ACC112 (cell line): ENCODE results near the gene MGST1.

Experiments
- H2AFZ ChIP-seq: fragments of 200-600 bp; sonication (generic); one replicate; pipeline ENCODE4 v1.6.0; 2017; ENCODE audit warnings: antibody characterized with exemption, low read length; ENCODE audit not compliant: unreplicated experiment
- H3K27ac ChIP-seq: fragments of 200-600 bp; sonication (generic); 2 replicates; pipeline ENCODE4 v1.5.1; 2014; ENCODE audit warnings: low read depth, mild to moderate bottlenecking, antibody characterized with exemption, low read length, moderate library complexity
- H3K27me3 ChIP-seq: fragments of 200-600 bp; sonication (generic); 2 replicates; pipeline ENCODE4 v1.6.1; 2014; ENCODE audit warnings: mild to moderate bottlenecking, antibody characterized with exemption, low read length, moderate library complexity, mixed read lengths; ENCODE audit not compliant: insufficient read depth
- H3K36me3 ChIP-seq: fragments of 200-600 bp; sonication (generic); 2 replicates; pipeline ENCODE4 v1.6.1; 2016; ENCODE audit warnings: mild to moderate bottlenecking, antibody characterized with exemption, low read length, moderate library complexity, mixed read lengths; ENCODE audit not compliant: insufficient read depth
- H3K4me1 ChIP-seq: fragments of 200-600 bp; sonication (generic); one replicate; pipeline ENCODE4 v1.6.1; 2016; ENCODE audit warnings: low read length, mixed read lengths; ENCODE audit not compliant: insufficient read depth, unreplicated experiment, control insufficient read depth
- H3K4me3 ChIP-seq: fragments of 200-600 bp; sonication (generic); 2 replicates; pipeline ENCODE4 v1.5.1; 2014; ENCODE audit warnings: mild to moderate bottlenecking, low read depth, low read length
- H3K79me2 ChIP-seq: fragments of 200-600 bp; sonication (generic); one replicate; pipeline ENCODE4 v1.6.0; 2016; ENCODE audit warnings: low read length; ENCODE audit not compliant: control insufficient read depth, unreplicated experiment, insufficient read depth

The MGST1 gene

DNA sequence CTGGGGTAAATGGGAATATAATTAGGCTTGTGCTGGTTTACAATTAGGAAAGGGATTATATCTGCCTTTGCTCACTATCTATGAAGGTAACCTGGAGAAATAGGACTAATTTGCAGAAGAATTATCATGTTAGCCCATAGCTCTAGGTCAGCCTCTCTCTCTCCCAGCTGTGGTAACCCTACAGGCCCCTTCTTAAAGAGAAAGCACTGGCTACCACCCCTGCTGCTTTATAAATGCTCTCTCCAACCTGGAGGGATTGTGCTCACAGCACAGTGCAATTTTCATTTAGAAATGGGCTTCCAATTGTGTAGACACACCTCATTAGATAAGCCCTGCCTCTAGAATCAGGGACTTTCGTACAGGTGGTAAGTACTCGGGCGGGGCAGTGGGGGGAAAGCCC, 22.7 kb upstream of the MGST1 start:
- no peak overlapping the region for H3K27ac ChIP-seq
- H3K36me3 ChIP-seq, result no peaks in the 10 kb centered on the region
- H3K79me2 ChIP-seq, result no peaks in the 10 kb centered on the region
- no peak overlapping the region for H3K4me3 ChIP-seq
- H3K27me3 ChIP-seq, result no peaks in the 10 kb centered on the region
- H2AFZ ChIP-seq, result no peak overlapping the region
- peaks cover 12% of the 10 kb centered on the region for H3K4me1 ChIP-seq

DNA sequence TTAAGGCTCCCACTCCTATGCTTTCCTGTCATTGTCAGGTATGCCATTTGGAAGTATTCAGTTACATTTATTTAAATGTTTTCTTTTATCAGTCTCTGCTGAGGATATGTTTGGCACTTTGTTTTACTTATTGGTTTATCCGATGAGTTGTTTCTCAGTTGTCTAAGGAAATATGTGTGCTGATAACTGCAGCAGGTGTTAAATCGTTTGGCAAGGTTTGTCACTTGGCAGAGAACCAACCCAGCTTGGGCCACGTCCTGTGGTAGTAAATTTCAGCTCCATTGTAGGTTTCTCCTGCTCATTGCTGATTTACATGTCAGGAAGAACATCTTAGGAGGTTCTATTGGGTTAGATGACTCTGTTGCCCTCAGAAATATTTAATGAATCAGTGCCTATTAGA, 22.0 kb upstream of the MGST1 start:
- no peaks in the 10 kb centered on the region for H3K27me3 ChIP-seq

DNA sequence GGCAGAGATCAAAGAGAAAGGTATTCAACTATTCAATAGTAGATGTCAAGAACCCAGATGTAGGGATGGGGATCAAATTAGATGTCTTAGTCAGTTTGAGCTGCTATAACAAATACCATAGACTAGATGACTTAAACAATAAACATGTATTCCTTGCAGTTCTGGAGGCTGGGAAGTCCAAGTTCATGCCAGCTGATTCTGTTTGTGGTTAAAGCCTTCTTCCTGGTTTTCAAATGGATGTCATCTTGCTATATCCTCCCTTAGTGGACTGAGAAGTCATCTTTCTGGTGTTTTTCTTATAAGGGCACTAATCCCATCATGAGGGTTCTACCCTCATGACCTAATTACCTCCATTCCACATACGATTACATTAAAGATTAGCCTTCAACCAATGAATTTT, 19.5 kb upstream of the MGST1 start:
- no peak overlapping the region for H3K4me3 ChIP-seq
- no peaks in the 10 kb centered on the region for H3K27me3 ChIP-seq
- H3K27ac ChIP-seq, result no peak overlapping the region
- no peaks in the 10 kb centered on the region for H3K36me3 ChIP-seq
- H3K79me2 ChIP-seq, result no peaks in the 10 kb centered on the region
- H3K4me1 ChIP-seq, result peaks cover 7% of the 10 kb centered on the region
- H2AFZ ChIP-seq, result no peak overlapping the region

More for the DNA sequence above, 22.0 kb upstream of the MGST1 start:
- Histone ChIP-seq H2AFZ (no peak overlapping the region), H3K4me3 (no peak overlapping the region), H3K36me3 (no peaks in the 10 kb centered on the region), H3K4me1 (peaks cover 12% of the 10 kb centered on the region), H3K79me2 (no peaks in the 10 kb centered on the region), H3K27ac (no peak overlapping the region)

DNA sequence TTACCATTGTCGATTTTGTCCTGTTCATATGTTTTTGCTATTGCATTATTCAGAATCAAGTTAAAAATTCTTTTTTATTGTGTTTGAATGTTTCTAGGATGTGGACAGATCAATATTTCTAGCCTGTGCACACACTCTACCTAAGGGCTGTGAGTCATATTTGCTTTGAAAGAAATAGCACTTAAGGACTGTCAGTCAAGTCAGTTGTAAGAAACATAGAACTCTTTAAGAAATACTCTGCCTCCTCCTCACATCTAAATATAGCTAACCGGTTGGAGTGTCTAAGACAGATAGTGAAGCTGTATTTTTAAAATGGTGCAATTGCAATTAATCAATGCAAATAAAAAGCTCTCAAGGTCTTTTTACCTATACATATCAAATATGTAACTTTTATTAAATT, 17.9 kb upstream of the MGST1 start:
- Histone ChIP-seq H2AFZ (no peak overlapping the region), H3K4me1 (no peaks in the 10 kb centered on the region), H3K27me3 (no peaks in the 10 kb centered on the region), H3K79me2 (no peaks in the 10 kb centered on the region), H3K4me3 (no peak overlapping the region), H3K36me3 (no peaks in the 10 kb centered on the region), H3K27ac (no peak overlapping the region)

DNA sequence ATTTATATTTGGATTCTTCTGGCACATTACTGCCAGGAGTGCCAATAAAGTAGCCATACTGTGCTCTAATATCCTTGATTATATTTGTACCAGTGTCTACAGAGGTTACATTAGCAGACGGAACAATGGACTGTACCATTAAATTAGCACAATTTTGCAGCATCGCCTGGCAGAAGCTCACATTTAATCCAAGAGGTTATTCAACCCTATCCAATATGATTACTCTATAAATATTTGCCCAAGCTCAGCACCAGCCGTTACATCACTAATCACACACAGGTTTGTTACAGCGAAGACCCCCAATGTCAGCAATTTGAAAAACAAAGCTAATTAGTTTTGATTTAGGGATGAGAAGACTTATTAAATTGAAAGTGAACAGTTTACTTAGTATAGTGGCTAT, 16.9 kb upstream of the MGST1 start:
- no peaks in the 10 kb centered on the region for H3K79me2 ChIP-seq
- no peak overlapping the region for H2AFZ ChIP-seq
- H3K27me3 ChIP-seq, result no peaks in the 10 kb centered on the region
- no peaks in the 10 kb centered on the region for H3K4me1 ChIP-seq
- no peaks in the 10 kb centered on the region for H3K36me3 ChIP-seq
- no peak overlapping the region for H3K27ac ChIP-seq
- no peak overlapping the region for H3K4me3 ChIP-seq

DNA sequence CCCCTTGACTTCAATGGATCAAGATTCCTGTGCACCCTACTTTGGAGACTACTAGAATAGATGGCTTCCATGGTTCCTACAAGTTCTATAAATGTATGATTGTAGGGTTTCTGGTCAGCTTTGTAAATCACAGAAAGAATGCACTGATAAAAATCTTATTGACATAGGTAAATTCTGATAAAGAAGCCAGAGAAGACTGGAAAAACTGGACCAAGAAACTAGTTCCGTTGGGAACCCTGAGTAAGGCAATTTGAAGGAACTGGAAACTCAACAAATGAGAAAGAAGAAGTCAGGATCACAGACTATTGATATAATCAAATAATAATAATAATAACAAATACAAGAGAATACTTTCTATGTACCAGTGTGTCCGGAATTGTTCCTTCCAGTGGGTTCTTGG, 15.4 kb upstream of the MGST1 start:
- H3K4me1 ChIP-seq, result no peaks in the 10 kb centered on the region
- no peak overlapping the region for H3K4me3 ChIP-seq
- no peaks in the 10 kb centered on the region for H3K36me3 ChIP-seq
- no peaks in the 10 kb centered on the region for H3K27me3 ChIP-seq
- no peak overlapping the region for H2AFZ ChIP-seq
- no peak overlapping the region for H3K27ac ChIP-seq
- H3K79me2 ChIP-seq, result no peaks in the 10 kb centered on the region

DNA sequence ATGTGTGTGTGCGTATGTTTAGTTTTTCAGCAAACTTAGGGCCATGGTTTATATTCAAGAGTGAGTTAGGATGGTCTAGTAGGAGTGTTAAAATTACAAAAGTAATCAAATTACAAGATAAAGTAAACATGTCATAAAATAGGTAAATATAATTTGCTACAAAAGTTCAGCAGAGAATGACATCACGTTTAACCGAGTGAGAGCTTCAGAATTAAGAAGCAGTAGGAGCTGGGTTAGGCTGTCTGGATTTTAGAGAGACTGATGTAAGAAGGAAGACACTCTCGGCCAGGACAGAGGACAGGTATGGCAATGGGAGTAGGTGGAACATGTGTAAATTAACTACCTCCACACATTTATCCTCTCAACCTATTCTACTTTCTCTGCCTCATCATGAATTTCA, 11.6 kb upstream of the MGST1 start:
- Histone ChIP-seq H2AFZ (no peak overlapping the region), H3K4me3 (no peak overlapping the region), H3K27me3 (no peaks in the 10 kb centered on the region), H3K36me3 (no peaks in the 10 kb centered on the region), H3K4me1 (no peaks in the 10 kb centered on the region), H3K79me2 (no peaks in the 10 kb centered on the region), H3K27ac (no peak overlapping the region)

DNA sequence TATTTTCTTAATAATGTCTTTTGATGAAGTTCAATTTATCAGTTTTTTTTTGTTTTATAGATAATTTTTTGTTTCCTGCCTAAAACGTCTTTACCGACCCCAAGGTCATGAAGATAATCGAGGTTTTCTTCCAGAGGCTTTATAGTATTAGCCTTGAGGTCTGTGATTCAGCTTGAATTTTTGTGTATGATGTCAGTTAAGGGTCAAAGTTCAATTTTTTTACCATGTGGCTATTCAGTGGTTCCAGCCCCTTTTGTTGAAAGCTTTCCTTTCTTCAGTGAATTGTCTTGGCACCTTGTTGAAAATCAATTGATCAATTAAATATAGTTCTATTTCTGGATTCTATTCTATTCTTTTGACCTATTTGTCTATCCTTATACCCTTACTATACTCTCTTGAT, 3.2 kb upstream of the MGST1 start:
- H3K27me3 ChIP-seq, result no peaks in the 10 kb centered on the region
- H3K36me3 ChIP-seq, result no peaks in the 10 kb centered on the region
- peaks cover 19% of the 10 kb centered on the region for H3K4me1 ChIP-seq
- H3K4me3 ChIP-seq, result no peak overlapping the region
- peaks cover 18% of the 10 kb centered on the region for H3K79me2 ChIP-seq
- no peak overlapping the region for H2AFZ ChIP-seq
- peak overlapping the region; percentile 12; the same call in 1 of the 2 replicates for H3K27ac ChIP-seq

DNA sequence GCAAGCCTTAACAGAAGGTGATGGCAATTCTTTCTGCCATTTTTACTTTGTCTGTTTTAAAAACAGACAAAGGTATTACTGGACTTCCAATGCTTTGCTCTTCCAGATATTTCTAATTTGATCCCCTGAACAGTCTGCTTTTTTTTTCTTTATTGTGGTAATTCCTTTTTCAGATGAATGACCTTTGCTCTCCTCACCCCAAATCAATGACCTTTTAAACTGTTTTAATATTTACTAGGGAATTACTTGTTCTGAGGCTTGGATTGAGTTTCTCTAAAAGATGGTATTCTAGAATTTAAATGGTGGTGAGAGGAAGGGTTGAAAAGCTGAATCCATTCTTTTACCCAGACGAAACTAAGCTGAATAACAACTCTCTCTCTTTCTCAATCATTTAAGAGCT, 2.3 kb upstream of the MGST1 start:
- Histone ChIP-seq H3K4me1 (peaks cover 25% of the 10 kb centered on the region), H3K36me3 (no peaks in the 10 kb centered on the region), H3K27ac (no peak overlapping the region), H3K4me3 (no peak overlapping the region), H2AFZ (no peak overlapping the region), H3K79me2 (peaks cover 25% of the 10 kb centered on the region), H3K27me3 (no peaks in the 10 kb centered on the region)

DNA sequence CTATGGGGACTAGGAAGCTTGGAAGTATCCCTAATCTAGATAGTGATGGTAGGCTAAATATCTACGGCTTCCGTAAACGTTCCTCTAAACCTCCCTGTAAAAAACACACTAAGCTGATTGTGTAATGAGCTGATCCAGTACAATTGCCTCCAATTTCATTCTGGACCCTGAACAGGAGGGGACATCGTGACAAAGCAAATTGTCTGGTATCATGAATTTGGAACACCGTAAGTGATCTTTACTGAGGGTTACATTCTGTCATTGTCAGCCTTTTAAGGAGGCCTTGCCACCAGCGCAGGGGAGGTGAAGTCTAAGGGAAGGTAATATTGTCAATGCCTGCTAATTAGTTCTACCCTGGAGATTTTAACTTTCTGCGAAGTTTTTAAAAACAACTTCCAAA, 487 bp upstream of the MGST1 start:
- H2AFZ ChIP-seq, result peak overlapping the region; percentile 32
- peaks cover 43% of the 10 kb centered on the region for H3K79me2 ChIP-seq
- 0 out of 2 replicates have a peak, but pooled peaks cover 3% of the 10 kb centered on the region for H3K36me3 ChIP-seq
- H3K4me3 ChIP-seq, result peak overlapping the region; percentile 80
- peak overlapping the region; percentile 97 for H3K27ac ChIP-seq
- H3K27me3 ChIP-seq, result no peaks in the 10 kb centered on the region
- H3K4me1 ChIP-seq, result peaks cover 42% of the 10 kb centered on the region

DNA sequence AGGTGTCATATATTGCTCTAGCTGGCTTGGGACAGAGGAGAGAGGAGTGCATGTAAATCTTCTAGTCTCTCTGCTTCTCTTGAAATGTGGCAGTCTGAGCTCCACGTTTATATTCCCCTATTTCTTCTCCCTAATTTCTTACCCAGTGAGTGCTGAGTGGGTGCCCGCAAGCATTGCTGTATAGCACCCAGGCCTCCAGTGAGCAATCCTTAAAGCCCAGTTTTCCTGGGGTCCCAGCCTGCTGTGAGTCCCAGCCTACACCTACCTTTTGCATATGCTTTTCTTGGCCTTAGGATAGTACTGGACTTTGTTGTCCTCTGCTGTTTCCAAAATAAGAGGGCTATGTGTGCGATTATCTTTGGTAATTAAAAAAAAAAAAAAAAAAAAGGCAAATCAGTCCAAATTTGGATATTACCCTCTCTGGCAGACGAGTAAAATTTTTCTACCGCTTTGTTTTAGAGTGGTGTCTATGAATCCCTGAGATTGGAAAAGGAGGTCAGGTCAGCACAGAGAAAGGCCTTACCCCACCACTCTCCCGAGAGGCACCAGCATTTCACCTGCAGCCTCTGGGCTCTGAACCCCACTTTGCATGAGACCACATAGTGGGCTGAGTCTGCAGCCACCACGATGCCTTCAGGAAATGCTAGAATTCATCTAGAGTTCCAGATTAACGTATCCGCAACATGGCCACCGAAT, 1.1 kb downstream of the MGST1 start:
- Histone ChIP-seq H3K4me3 (peak overlapping the region; percentile 80), H3K27ac (peak overlapping the region; percentile 97), H3K79me2 (peaks cover 59% of the 10 kb centered on the region), H3K36me3 (peaks cover 9% of the 10 kb centered on the region; the same call in 1 of the 2 replicates), H2AFZ (no peak overlapping the region), H3K27me3 (no peaks in the 10 kb centered on the region), H3K4me1 (peaks cover 52% of the 10 kb centered on the region)
